ENCODE measurements around the gene EIF2S1. TPM values are rescaled to one million over a fixed set of nuclear protein-coding genes. Genes with fewer than 3 reads are reported as not detected.

EIF2S1 gene
- total RNA-seq, 1 donor from 2014 or later: 94.2 TPM

Other genes with a start within 250 kb of the EIF2S1 start
- not detected for gene GARIN2, start 170.9 kb upstream of the EIF2S1 start, total RNA-seq
- gene PALS1, start 118.9 kb upstream of the EIF2S1 start, total RNA-seq: 21.6 TPM
- gene ATP6V1D, start 524 bp upstream of the EIF2S1 start, total RNA-seq: 70.0 TPM
- gene PLEK2, start 51.8 kb downstream of the EIF2S1 start, total RNA-seq: 24.5 TPM
- gene TMEM229B, start 128.4 kb downstream of the EIF2S1 start, total RNA-seq: 0.80 TPM
- 4.5 TPM for gene PLEKHH1, start 173.0 kb downstream of the EIF2S1 start, total RNA-seq
- gene PIGH, start 239.9 kb downstream of the EIF2S1 start, total RNA-seq: 13.1 TPM